T-helper 2 cell treated with Interferon-gamma antibody and Interleukin-4, amounts not matched to agents 5 μg/mL and 100 μg/mL, for 36 hours (primary cell): ENCODE results near the gene COL6A6.

Experiments used
- DNase-seq: peaks from one replicate; pipeline ENCODE4 v3.0.0; 2021; ENCODE audit warnings: low spot score
- H3K27ac Mint-ChIP-seq: one replicate; pipeline ENCODE4 v1.8.0; 2021; ENCODE audit warnings: mild to moderate bottlenecking, mixed read lengths
- H3K27me3 Mint-ChIP-seq: one replicate; pipeline ENCODE4 v1.8.0; 2021; ENCODE audit warnings: low read depth, mixed read lengths
- H3K36me3 Mint-ChIP-seq: one replicate; pipeline ENCODE4 v1.8.0; 2021; ENCODE audit warnings: low read depth, mixed read lengths
- H3K4me1 Mint-ChIP-seq: one replicate; pipeline ENCODE4 v1.8.0; 2021; ENCODE audit warnings: low read depth, mixed read lengths
- H3K4me3 Mint-ChIP-seq: one replicate; pipeline ENCODE4 v1.8.0; 2022; ENCODE audit warnings: mild to moderate bottlenecking, moderate library complexity, mixed read lengths
- H3K9me3 Mint-ChIP-seq: one replicate; pipeline ENCODE4 v1.8.0; 2021; ENCODE audit warnings: mixed read lengths

COL6A6 gene

GRCh38 chr3:130548356-130548755, 31.4 kb downstream of the COL6A6 start:
- Mint-ChIP-seq H3K4me3 (no peak overlapping the region), H3K9me3 (no peaks in the 10 kb centered on the region), H3K4me1 (no peaks in the 10 kb centered on the region), H3K27me3 (no peaks in the 10 kb centered on the region), H3K36me3 (no peaks in the 10 kb centered on the region), H3K27ac (no peak overlapping the region)
- DNase-seq = no peak

DNA sequence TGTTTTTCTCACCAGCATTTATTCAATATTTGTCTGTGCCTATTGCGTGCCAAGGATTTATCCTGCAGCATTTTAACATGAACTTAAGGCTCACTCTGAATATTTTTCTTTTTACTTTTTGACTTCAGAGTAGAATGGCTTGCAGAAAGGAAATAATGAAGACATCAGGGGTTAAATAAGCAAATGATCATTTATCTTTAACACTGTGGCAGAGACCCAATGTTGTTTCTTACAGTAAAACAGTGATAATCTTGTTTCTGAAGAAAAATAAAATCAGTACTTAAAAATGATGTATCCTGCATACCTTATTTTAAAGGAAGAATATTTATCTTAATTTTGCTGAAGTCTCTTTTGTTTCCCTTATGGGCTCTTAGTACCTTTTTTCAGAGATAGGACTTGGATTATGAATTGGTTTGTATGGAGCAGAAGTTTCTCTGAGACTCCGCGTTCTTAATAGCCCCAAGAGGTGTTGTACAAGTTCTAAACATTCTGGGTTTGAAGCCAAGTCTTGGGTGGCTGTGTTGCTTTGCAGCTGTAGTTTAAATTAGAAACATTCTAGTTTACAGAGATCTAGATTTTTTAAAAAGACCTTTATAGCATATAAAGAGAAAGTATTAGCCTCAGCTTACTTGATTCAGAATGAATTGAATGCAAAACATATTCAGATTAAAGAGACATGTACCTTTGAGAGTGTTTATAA, 40.5 kb downstream of the COL6A6 start:
- Mint-ChIP-seq H3K9me3 (no peaks in the 10 kb centered on the region), H3K27ac (no peak overlapping the region), H3K4me1 (no peaks in the 10 kb centered on the region), H3K27me3 (no peaks in the 10 kb centered on the region), H3K4me3 (no peak overlapping the region), H3K36me3 (no peaks in the 10 kb centered on the region)
- DNase-seq = no peak

DNA sequence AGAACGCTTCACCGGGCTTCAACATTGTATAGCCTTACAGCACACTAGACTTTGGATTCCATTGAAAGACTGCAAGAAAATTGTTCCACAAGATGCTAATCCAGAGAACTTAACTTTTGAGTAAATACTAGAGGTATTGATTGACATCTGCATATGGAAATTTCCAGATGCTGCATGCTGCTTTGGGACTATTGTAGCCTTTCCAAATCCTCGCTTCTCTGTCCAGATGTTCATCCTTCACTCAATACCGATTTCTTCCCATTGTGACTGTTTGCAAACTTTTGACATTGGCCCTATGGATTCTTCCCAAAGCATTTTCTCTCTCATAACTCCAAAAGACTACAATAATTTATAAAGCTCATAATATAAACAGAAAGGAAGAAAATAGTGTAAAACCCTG, 41.4 kb downstream of the COL6A6 start:
- Mint-ChIP-seq H3K4me3 (no peak overlapping the region), H3K36me3 (no peaks in the 10 kb centered on the region)

DNA sequence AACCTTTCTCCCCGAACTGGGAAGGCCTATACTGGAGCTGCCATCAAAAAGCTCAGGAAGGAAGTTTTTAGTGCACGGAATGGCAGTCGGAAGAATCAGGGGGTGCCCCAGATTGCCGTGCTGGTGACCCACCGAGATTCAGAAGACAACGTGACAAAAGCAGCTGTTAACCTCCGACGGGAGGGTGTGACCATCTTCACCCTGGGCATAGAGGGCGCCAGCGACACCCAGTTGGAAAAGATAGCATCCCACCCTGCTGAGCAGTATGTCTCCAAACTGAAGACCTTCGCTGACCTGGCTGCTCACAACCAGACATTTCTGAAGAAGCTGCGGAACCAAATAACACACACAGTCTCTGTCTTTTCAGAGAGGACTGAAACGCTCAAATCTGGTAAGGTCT, 48.2 kb downstream of the COL6A6 start:
- Mint-ChIP-seq H3K36me3 (no peaks in the 10 kb centered on the region), H3K9me3 (no peaks in the 10 kb centered on the region), H3K27ac (no peak overlapping the region), H3K27me3 (no peaks in the 10 kb centered on the region), H3K4me3 (no peak overlapping the region), H3K4me1 (no peaks in the 10 kb centered on the region)
- no peak for DNase-seq

More for the DNA sequence above, 41.4 kb downstream of the COL6A6 start:
- H3K27me3 Mint-ChIP-seq = no peaks in the 10 kb centered on the region
- H3K4me1 Mint-ChIP-seq = no peaks in the 10 kb centered on the region
- DNase-seq = no peak
- no peak overlapping the region for H3K27ac Mint-ChIP-seq
- no peaks in the 10 kb centered on the region for H3K9me3 Mint-ChIP-seq
